Endothelial cell of umbilical vein (primary cell): ENCODE measurements around the gene MINK1. TPM values are rescaled to one million over a fixed set of nuclear protein-coding genes. Genes with fewer than 3 reads are reported as not detected.

ENCODE experiments used
- BruUV-seq: library from RNA; stranded (reverse); fragments of 400-500 nt; replicated peaks from 2 replicates; lab custom pipeline; 2021; lab: Mats Ljungman, UMichigan
- CTCF ChIA-PET: fragments of 300-600, 350-600 bp; sonication (Branson Sonifier 250); formaldehyde crosslinking; loops from one replicate; lab custom pipeline; 2021; ENCODE audit warnings: antibody characterized with exemption, inconsistent platforms; lab: Charles Lee
- POLR2A ChIA-PET: fragments of 300-600, 350-600 bp; sonication (Branson Sonifier 250); formaldehyde crosslinking; loops from one replicate; lab custom pipeline; 2021; ENCODE audit warnings: antibody characterized with exemption, inconsistent platforms; lab: Charles Lee
- DNase-seq: peaks from one replicate; pipeline ENCODE4 v3.0.0-alpha.2; 2011; ENCODE audit warnings: low read depth, low spot score
- FAIRE-seq: peaks from 2 replicates; lab custom pipeline; 2011; peaks lifted over from hg19 to GRCh38; lab: Jason Lieb, UNC
- H2AFZ ChIP-seq: 2 replicates; pipeline ENCODE4 v1.6.0; 2012; ENCODE audit warnings: low read depth, low read length, control low read depth, inconsistent platforms
- H3K27ac ChIP-seq: 2 replicates; pipeline ENCODE4 v1.5.1; 2011; ENCODE audit warnings: low read depth, mild to moderate bottlenecking, control low read depth, low read length, moderate library complexity; ENCODE audit not compliant: insufficient read depth
- H3K27me3 ChIP-seq, 2 experiments: 2 replicates each; pipeline versions ENCODE4 v1.6.0 to v1.6.1; 2011; ENCODE audit warnings: low read length in 2 of 2, mixed read lengths in 1 of 2; ENCODE audit not compliant: control insufficient read depth in 2 of 2, insufficient read depth in 2 of 2
- H3K36me3 ChIP-seq, 2 experiments: 2 replicates in 1 of 2; 3 replicates in 1 of 2; pipeline ENCODE4 v1.5.1; 2011; ENCODE audit warnings: low read length in 2 of 2, mild to moderate bottlenecking in 1 of 2, moderate library complexity in 1 of 2; ENCODE audit not compliant: control insufficient read depth in 2 of 2, insufficient read depth in 2 of 2; ENCODE audit errors: extremely low read depth in 1 of 2
- H3K4me1 ChIP-seq: 3 replicates; pipeline ENCODE4 v1.5.1; 2011; ENCODE audit warnings: mild to moderate bottlenecking, low read length; ENCODE audit not compliant: control insufficient read depth, insufficient read depth; ENCODE audit errors: extremely low read depth
- H3K4me2 ChIP-seq: 2 replicates; pipeline ENCODE4 v1.6.1; 2011; ENCODE audit warnings: low read length, control low read depth, mixed read lengths; ENCODE audit not compliant: insufficient read depth
- H3K4me3 ChIP-seq, 3 experiments: fragments of 200-600 bp in 1 of 3; sonication (generic), shearing (Covaris generic) in 1 of 3; replicated peaks in 1 of 3; 2 replicates each; pipeline ENCODE4 v1.5.1; 2011 to 2016; ENCODE audit warnings: control low read depth in 3 of 3, low read length in 3 of 3, mild to moderate bottlenecking in 2 of 3, inconsistent platforms in 1 of 3, low read depth in 1 of 3, moderate library complexity in 1 of 3; ENCODE audit not compliant: insufficient read depth in 1 of 3
- H3K79me2 ChIP-seq: 2 replicates; pipeline ENCODE4 v1.6.0; 2012; ENCODE audit warnings: low read length, inconsistent platforms; ENCODE audit not compliant: control insufficient read depth, insufficient read depth
- H3K9ac ChIP-seq: replicated peaks from 2 replicates; pipeline ENCODE3; 2011; ENCODE audit warnings: low read length, control low read depth; ENCODE audit not compliant: insufficient read depth; ENCODE audit errors: extremely low read depth
- H3K9me1 ChIP-seq: replicated peaks from 3 replicates; pipeline ENCODE4 v1.6.0; 2011; ENCODE audit warnings: mild to moderate bottlenecking, low read length; ENCODE audit not compliant: control insufficient read depth, insufficient read depth; ENCODE audit errors: extremely low read depth
- H3K9me3 ChIP-seq: replicated peaks from 2 replicates; pipeline ENCODE4 v1.5.1; 2012; ENCODE audit warnings: low read length, inconsistent platforms; ENCODE audit not compliant: control insufficient read depth, insufficient read depth
- H4K20me1 ChIP-seq: replicated peaks from 2 replicates; pipeline ENCODE3; 2011; ENCODE audit warnings: mild to moderate bottlenecking, low read length; ENCODE audit not compliant: control insufficient read depth, insufficient read depth; ENCODE audit errors: extremely low read depth
- CTCF ChIP-seq, 2 donors: IDR thresholded peaks; 1 replicate in 1 of 2; 2 replicates in 1 of 2; pipeline ENCODE4 v1.5.1; 2011; ENCODE audit warnings: low read length in 2 of 2, mild to moderate bottlenecking in 2 of 2, moderate library complexity in 2 of 2, control low read depth in 1 of 2, inconsistent platforms in 1 of 2, low read depth in 1 of 2; ENCODE audit not compliant: insufficient read depth in 1 of 2; ENCODE audit errors: extremely low read depth in 1 of 2
- EZH2 ChIP-seq: IDR thresholded peaks from 2 replicates; pipeline ENCODE4 v1.6.1; 2012; ENCODE audit warnings: borderline replicate concordance, low read depth, mild to moderate bottlenecking, moderate library complexity, low read length, inconsistent platforms; ENCODE audit not compliant: severe bottlenecking
- FOS ChIP-seq: IDR thresholded peaks from 2 replicates; pipeline ENCODE4 v1.6.1; 2011; ENCODE audit warnings: mild to moderate bottlenecking, low read length, moderate library complexity, borderline replicate concordance; ENCODE audit not compliant: insufficient read depth
- GATA2 ChIP-seq: IDR thresholded peaks from 2 replicates; pipeline ENCODE4 v1.7.0; 2011; ENCODE audit warnings: low read depth, mild to moderate bottlenecking, moderate library complexity, mixed read lengths, low read length; ENCODE audit not compliant: insufficient read length, insufficient read depth
- JUN ChIP-seq: IDR thresholded peaks from 2 replicates; pipeline ENCODE4 v1.6.1; 2011; ENCODE audit warnings: borderline replicate concordance, low read depth; ENCODE audit not compliant: insufficient read length, insufficient read depth
- MAX ChIP-seq: IDR thresholded peaks from 2 replicates; pipeline ENCODE4 v1.6.1; 2011; ENCODE audit not compliant: insufficient read depth, insufficient read length
- MYC ChIP-seq: IDR thresholded peaks from one replicate; pipeline ENCODE4 v1.6.1; 2011; ENCODE audit warnings: mild to moderate bottlenecking, low read depth, low read length
- POLR2A ChIP-seq: IDR thresholded peaks from 2 replicates; pipeline ENCODE4 v1.6.1; 2012; ENCODE audit warnings: low read depth, mild to moderate bottlenecking, control low read depth, low read length
- POLR2AphosphoS5 ChIP-seq: IDR thresholded peaks from 2 replicates; pipeline ENCODE4 v1.6.1; 2012; ENCODE audit warnings: low read depth, mild to moderate bottlenecking, control low read depth, low read length, moderate library complexity; ENCODE audit not compliant: insufficient read depth
- dilution Hi-C: fragments of 300-500 bp; cut with MboI; formaldehyde crosslinking; loops from one replicate; pipeline ENCODE4 v1.15.0; 2019; ENCODE audit warnings: low sequenced_read_pairs; ENCODE audit not compliant: extremely low pct_ligation_motif_present
- intact Hi-C: fragments of 100-400 bp; cut with micrococcal nuclease; formaldehyde crosslinking; loops from one replicate; pipeline ENCODE4 v1.10.0; 2022
- polyA plus RNA-seq, 4 experiments: library from polyadenylated mRNA; depleted of rRNA in 3 of 4; stranded (reverse) in 3 of 4; unstranded in 1 of 4; fragments of >200 nt; gene quantifications; 2 replicates each; pipeline versions ENCODE4 v1.2.1 to v1.2.3, GENCODE V29; 2011 to 2012; ENCODE audit warnings: missing spikeins in 1 of 4
- total RNA-seq: library from RNA; stranded (reverse); gene quantifications from 2 replicates; pipeline ENCODE4 v1.2.3, GENCODE V29; 2021

MINK1 gene
- total and polyA plus RNA-seq, 2 donors (not counting 3 experiments of a cell fraction or from before 2014, with no cell fraction given), result 53.6 to 89.4 TPM

GRCh38 chr17:4945944-4946280, 112.8 kb downstream of the MINK1 start:
- dilution Hi-C loops (no loop called here), intact Hi-C loops (loop anchor here (1.0 kb wide), 1 partner anchor 40 kb away; no protein-coding TSS in a partner anchor)
- Histone ChIP-seq H2AFZ (no peak overlapping the region), H3K4me2 (peak overlapping the region; percentile 93), H4K20me1 (no peaks in the 10 kb centered on the region), H3K27me3 (no peaks in the 10 kb centered on the region), H3K9ac (peak overlapping the region; percentile 7), H3K27ac (no peak overlapping the region), H3K36me3 (peaks cover 13 to 28% of the 10 kb centered on the region in 2 experiments), H3K4me3 (peak overlapping the region in 2 of 3 experiments; percentile 4 to 86), H3K4me1 (peaks cover 35% of the 10 kb centered on the region), H3K9me1 (no peaks in the 10 kb centered on the region), H3K79me2 (peaks cover 73% of the 10 kb centered on the region), H3K9me3 (no peaks in the 10 kb centered on the region)
- FAIRE-seq (peak; percentile 35), DNase-seq (no peak)
- BruUV-seq, result no TSS peak
- POLR2A ChIA-PET, result interaction anchor here (1.7 kb wide), 1 partner anchor 21 kb away, joined by 5 read pairs; the partner anchor contains the start of gene SPAG7
- TF ChIP-seq CTCF (IDR thresholded peaks at IDR 0.05; ENCODE audit: extremely low read depth in 1 of 2, insufficient read depth in 1 of 2, low read depth in 1 of 2, low read length in 2 of 2), result no peak
- CTCF ChIA-PET, result interaction anchor here (0.9 to 2.0 kb wide), 3 partner anchors 21 to 42 kb away, joined by 3 to 8 read pairs (median 4); partner anchors contain the start of genes CAMTA2 and SPAG7

- Histone ChIP-seq H4K20me1 (no peaks in the 10 kb centered on the region), H3K27ac (no peak overlapping the region), H2AFZ (no peak overlapping the region), H3K4me2 (peak overlapping the region; percentile 93), H3K9ac (peak overlapping the region; percentile 66), H3K36me3 (peaks cover 13 to 28% of the 10 kb centered on the region in 2 experiments), H3K9me3 (no peaks in the 10 kb centered on the region), H3K9me1 (no peaks in the 10 kb centered on the region), H3K79me2 (peaks cover 68% of the 10 kb centered on the region), H3K4me3 (peak overlapping the region; percentile 86 to 99 (median 95)), H3K4me1 (peaks cover 31% of the 10 kb centered on the region), H3K27me3 (no peaks in the 10 kb centered on the region)
- dilution Hi-C loops, result no loop called here
- POLR2A ChIA-PET, result interaction anchor here (1.7 to 2.3 kb wide), 2 partner anchors 21 kb away, joined by 5 to 18 read pairs; partner anchors contain the start of gene SPAG7
- TF ChIP-seq CTCF (IDR thresholded peaks at IDR 0.05; ENCODE audit: extremely low read depth in 1 of 2, insufficient read depth in 1 of 2, low read depth in 1 of 2, low read length in 2 of 2) (no peak), FOS (no peak), EZH2 (no peak), POLR2A (no peak), MAX (no peak), MYC (no peak), JUN (no peak), GATA2 (no peak), POLR2AphosphoS5 (no peak)
- DNase-seq (no peak), FAIRE-seq (peak; percentile 46)
- BruUV-seq, result TSS peak; percentile 66
- CTCF ChIA-PET, result interaction anchor here (1.0 to 2.8 kb wide), 3 partner anchors 37 to 41 kb away, joined by 4 to 12 read pairs (median 8); partner anchors contain the start of gene CAMTA2
- intact Hi-C loops, result loop anchor here (1.0 kb wide), 1 partner anchor 40 kb away; no protein-coding TSS in a partner anchor
Measured at GRCh38 chr17:4946312-4946976, 113.3 kb downstream of the MINK1 start.
